ENCODE data around the gene GJB5.
"Not testable (repeated sequence)": the region's sequence is repeated elsewhere in the genome, so short reads cannot be mapped to it uniquely, and the experiment has no call there.

Gene GJB5

DNA sequence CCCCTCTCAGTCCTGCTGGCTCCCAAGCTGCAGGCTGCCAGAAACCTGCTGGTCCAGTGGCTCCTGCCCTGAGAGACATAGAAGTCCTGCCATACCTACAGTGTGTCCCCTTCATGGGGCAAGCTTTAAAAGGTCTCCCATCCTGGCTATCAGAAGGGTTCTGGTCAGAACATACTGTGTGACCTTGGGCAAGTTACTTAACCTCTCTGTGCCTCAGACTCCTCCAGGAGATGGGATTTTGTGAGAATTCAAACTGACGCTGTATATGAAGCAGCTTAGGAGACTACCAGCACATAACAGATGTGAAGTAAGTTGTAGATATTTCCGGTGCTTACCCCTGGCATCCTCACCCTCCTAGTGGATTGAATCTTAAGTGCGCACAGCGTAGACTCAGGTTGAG is 8.7 kb upstream of the GJB5 start:
- DNase-seq, result no peak

DNA sequence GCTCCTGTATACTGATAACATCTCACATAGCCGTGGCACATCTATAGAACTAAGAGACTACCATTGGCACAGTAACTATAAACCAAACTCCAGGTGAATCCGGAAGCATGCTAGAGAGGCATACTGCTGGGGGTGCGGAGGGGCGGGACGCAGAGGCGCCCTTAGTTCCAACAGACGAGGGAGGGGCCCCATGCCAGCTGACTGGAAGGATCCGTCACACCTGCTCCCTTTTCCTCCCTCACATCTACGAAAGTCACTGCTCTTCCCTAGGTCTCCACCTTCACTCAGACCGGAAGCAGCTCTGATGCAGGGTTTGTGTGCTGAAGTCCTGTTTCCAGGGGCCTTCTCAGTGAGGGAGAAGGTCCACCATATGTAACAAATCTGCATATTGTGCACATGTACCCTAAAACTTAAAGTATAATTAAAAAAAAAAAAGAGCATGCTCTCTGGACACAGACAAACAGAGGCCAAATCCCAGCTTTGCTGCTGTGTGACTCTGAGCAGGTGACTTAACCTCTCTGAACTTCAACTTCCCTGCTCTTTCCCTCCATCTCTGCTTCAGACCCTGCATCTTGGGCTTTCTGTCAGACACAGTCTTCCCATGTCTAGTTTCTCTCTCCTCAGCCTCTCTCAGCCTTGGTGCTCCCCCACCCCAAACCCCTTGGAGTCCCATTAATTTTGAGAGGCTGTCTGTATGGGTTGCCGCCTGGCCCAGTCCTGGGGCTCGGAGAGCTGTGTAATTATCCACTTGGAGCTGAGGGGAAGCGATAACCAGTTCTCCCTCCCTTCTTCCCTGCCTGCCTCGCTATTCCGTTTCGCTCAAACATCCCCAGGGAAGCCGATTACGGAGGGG is 7.8 kb upstream of the GJB5 start:
- no peak for DNase-seq

- no peak for DNase-seq
These were observed 7.3 kb upstream of the GJB5 start for GRCh38 chr1:34747638-34747941.

- no peak for DNase-seq
These were observed 4.9 kb upstream of the GJB5 start for GRCh38 chr1:34749992-34750391.

- no peak for DNase-seq
These were observed 4.2 kb upstream of the GJB5 start for GRCh38 chr1:34750610-34751009.

- DNase-seq, result no peak
These were observed 1.7 kb upstream of the GJB5 start for GRCh38 chr1:34753163-34753562.

DNA sequence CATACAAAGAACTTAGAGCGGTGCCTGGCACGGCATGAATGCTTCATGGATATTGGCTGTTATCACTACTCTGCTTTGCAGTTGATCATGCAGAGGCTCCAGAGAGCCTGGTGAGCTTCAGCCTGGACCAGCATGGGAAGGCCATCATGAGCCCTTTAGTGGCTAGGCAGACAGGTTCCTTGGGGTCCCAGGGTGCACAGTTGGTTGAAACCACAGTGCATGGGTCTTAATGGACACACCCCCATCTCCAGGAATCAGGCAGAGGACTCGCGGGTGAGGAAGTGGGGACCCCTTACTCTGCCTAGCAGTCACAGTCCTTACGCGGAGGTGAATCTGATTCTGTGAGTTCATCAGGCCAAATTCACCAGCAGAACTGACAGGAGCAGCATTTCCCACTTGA is 1.1 kb downstream of the GJB5 start:
- no peak for DNase-seq

DNA sequence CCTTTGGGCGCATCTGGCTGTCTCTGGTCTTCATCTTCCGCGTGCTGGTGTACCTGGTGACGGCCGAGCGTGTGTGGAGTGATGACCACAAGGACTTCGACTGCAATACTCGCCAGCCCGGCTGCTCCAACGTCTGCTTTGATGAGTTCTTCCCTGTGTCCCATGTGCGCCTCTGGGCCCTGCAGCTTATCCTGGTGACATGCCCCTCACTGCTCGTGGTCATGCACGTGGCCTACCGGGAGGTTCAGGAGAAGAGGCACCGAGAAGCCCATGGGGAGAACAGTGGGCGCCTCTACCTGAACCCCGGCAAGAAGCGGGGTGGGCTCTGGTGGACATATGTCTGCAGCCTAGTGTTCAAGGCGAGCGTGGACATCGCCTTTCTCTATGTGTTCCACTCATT is 2.5 kb downstream of the GJB5 start:
- no peak for DNase-seq

DNA sequence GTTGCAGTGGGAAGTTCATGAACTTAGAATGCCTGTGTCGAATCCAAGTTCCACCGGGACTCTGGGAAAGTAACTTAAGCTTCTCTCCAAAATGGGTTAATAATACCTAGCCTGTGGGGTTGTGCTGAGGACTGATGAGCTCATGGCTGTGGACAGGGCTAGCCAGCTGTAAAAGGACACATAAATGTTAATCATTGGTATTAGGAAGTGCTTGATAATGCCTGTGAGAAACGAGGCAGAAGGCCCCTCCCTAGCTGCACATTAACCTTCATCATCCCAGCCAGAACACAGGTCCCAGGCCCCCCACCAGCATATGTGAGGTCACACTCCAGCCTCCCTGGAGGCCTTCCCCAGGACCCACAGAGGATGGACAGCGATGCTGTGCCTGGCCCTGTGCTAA is 3.9 kb downstream of the GJB5 start:
- DNase-seq, result no peak

GRCh38 chr1:34759503-34760357 is 4.9 kb downstream of the GJB5 start, which contains the start of gene GJB4:
Gene GJB4, plus strand, starts transcription at chr1:34759740. Its CDS starts 1,515 bp downstream, at chr1:34761255.
- DNase-seq, result no peak

DNA sequence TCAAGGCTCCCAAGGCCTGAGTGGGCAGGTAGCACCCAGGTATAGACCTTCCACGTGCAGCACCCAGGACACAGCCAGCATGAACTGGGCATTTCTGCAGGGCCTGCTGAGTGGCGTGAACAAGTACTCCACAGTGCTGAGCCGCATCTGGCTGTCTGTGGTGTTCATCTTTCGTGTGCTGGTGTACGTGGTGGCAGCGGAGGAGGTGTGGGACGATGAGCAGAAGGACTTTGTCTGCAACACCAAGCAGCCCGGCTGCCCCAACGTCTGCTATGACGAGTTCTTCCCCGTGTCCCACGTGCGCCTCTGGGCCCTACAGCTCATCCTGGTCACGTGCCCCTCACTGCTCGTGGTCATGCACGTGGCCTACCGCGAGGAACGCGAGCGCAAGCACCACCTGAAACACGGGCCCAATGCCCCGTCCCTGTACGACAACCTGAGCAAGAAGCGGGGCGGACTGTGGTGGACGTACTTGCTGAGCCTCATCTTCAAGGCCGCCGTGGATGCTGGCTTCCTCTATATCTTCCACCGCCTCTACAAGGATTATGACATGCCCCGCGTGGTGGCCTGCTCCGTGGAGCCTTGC is 6.4 kb downstream of the GJB5 start:
- DNase-seq, result no peak

- no peak for DNase-seq
These were observed 7.0 kb downstream of the GJB5 start for GRCh38 chr1:34761776-34762307.

- no peak for DNase-seq
These were observed 7.8 kb downstream of the GJB5 start for GRCh38 chr1:34762474-34763141.

DNA sequence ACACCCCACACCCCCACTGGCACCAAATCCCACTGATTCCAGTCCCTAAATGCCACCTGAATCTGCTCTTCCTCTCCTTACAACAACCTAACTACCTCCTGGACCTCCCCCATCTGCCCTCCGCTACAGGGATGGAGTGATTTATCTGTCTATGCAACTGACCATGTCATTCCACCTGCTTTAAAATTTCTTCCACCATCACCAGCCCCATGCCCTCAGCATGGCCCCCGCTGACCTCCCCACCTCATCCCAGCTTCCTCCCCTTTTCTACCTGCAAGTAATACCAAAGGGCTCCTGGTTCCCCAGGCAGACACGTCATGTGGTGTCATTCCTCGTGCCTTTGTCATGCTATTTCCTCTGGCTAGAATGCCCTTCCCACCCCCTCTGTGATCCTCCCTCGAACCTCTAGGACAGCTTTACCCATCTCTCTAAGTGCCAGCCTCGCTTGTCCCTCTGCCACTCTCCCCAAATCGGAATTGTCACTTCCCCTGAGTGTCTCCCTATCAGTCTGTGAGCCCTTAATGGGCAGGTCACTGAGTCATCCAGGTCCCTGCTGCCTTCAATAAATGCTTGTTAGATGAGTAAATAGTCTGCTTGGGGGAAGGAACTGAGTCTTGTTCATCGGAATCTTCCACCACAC is 8.4 kb downstream of the GJB5 start:
- no peak for DNase-seq

- DNase-seq, result no peak
These were observed 14.0 kb downstream of the GJB5 start for GRCh38 chr1:34768856-34769255.

DNA sequence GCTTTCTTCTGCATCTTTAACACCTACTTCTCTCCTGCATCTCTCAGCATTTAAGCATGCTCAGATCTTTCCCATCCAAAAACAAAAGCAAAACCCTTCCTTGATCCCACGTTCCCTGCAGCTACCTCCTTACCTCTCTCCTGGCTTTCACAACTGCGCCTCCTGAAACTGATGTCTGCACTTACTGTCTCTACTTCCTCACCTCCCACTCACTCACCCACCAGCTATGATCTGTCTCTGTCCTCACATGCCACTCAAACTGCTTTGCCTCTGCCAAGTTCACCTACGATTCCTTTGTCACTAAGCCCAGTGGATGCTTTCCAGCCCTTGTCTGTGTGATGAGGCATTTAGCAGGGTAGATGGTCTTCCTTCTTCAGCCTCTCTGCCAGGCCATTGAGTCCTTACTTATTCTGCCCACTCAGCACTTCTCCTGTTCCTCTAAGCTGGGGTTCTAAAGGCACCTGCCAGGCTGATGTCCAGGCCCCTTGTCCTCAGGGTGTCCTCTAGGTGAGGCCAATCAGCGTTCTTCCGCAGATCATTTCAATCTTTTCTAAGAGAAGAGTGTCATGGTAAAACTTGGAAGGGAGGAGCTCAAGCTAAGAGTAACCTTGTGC is 16.2 kb downstream of the GJB5 start:
- peak; percentile 19 to 47 (median 26) for DNase-seq

- DNase-seq, result no peak
These were observed 16.9 kb downstream of the GJB5 start for GRCh38 chr1:34771573-34772371.

GRCh38 chr1:34773114-34773513 is 18.3 kb downstream of the GJB5 start:
- DNase-seq, result not testable (repeated sequence)

DNA sequence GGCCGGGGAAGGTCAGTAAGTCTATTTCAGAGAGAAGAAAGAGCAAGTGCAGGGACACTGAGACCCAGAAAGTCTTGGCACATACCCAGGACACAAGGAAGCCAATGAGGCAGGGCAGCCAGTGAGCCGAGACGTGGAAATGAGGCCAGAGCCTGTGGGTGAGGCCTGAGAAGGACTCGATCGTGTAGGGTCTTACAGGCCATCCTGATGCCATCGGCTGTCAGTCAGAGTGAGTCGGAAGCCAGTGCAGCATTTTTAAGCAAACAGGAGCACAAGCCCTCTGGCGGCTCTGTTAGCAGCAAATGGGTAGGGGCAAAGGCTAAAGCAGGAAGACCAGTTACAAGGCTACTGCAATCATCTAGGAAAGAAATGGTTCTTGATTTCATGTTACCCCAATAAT is 20.1 kb downstream of the GJB5 start:
- DNase-seq, result no peak

DNA sequence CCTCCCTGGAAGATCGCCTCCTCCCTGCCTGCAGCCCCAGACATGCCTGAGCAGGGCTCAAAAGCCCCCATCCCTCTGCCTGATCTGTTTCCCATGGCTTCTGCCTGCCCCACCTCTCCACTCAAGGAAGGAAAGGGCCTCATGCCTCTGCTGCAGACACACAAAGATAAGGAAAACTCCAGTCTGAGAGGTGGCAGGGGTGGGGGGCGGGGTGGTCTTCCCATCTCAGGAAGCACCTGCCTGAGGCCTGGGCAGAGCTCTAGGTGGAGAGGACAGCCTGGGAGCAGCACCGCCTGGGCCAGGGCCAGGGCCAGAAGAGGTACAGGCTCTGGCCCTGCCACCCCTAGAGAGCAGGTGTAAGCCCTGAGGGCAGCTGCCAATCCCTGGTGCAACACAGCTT is 22.1 kb downstream of the GJB5 start:
- DNase-seq, result no peak

Measured in suppressor macrophage (primary cell).